ENCODE measurements around the gene KLF17. TPM values are rescaled to one million over a fixed set of nuclear protein-coding genes. Genes with fewer than 3 reads are reported as not detected.

Gene KLF17
- polyA plus RNA-seq, 2 of the 4 experiments (the other 2 are of a cell fraction) = 0.16 to 0.40 TPM

GRCh38 chr1:44076066-44076465 lies 42.6 kb upstream of the KLF17 start:
- ATAC-seq = no peak
- ChIA-PET CTCF (no interaction called here), POLR2A (no interaction called here)
- TF ChIP-seq RAD21 (conservative IDR thresholded peaks at IDR 0.05 in 1 of 2, IDR thresholded peaks at IDR 0.05 in 1 of 2) (no peak), FOSL2 (IDR thresholded peaks at IDR 0.05) (no peak), FOSL2 (CRISPR knock-in tag; IDR thresholded peaks at IDR 0.05) (no peak), EHMT2 (IDR thresholded peaks at IDR 0.05; ENCODE audit: low read depth) (no peak), JUN (IDR thresholded peaks at IDR 0.05) (no peak), EP300 (IDR thresholded peaks at IDR 0.05) (no peak), ZSCAN20 (CRISPR knock-in tag; IDR thresholded peaks at IDR 0.05) (no peak), HDAC2 (IDR thresholded peaks at IDR 0.05) (no peak), CHD4 (IDR thresholded peaks at IDR 0.05; ENCODE audit: borderline replicate concordance) (no peak), POLR2A (IDR thresholded peaks at IDR 0.05; ENCODE audit: low read length) (no peak)
- no peak for FAIRE-seq
- H3K4me2 ChIP-seq = no peak overlapping the region
- WGBS (ENCODE audit: missing lambda C conversion rate) = 44% methylated on average over 1 of the region's 1 CpG
- no peak for DNase-seq (ENCODE audit: low read depth in 1 of 2, low spot score in 1 of 2)
- 0 out of 3 replicates have a peak, but pooled peaks cover 4% of the 10 kb centered on the region for H3K4me1 ChIP-seq
- no peaks in the 10 kb centered on the region for H3K9me3 ChIP-seq
- H3K27ac ChIP-seq = no peak overlapping the region
- no peak overlapping the region for H3K4me3 ChIP-seq

- ChIA-PET CTCF (no interaction called here), POLR2A (no interaction called here)
- WGBS (ENCODE audit: missing lambda C conversion rate) = 85% methylated on average over 5 of the region's 5 CpGs
- no peak for ATAC-seq
- DNase-seq (ENCODE audit: low read depth in 1 of 2, low spot score in 1 of 2) = no peak
- TF ChIP-seq USF2 (IDR thresholded peaks at IDR 0.05) = no peak
- TF ChIP-seq NR3C1 (IDR thresholded peaks at IDR 0.05) = no peak
- TF ChIP-seq CBX8 (IDR thresholded peaks at IDR 0.05) = no peak
- TF ChIP-seq TFCP2L1 (CRISPR knock-in tag; IDR thresholded peaks at IDR 0.05) = no peak
- no peak for TF ChIP-seq POLR2A (IDR thresholded peaks at IDR 0.05; ENCODE audit: low read length)
- no peak for TF ChIP-seq KDM5A (IDR thresholded peaks at IDR 0.05)
- no peak for TF ChIP-seq HDAC2 (IDR thresholded peaks at IDR 0.05)
- no peak for TF ChIP-seq ESRRA (IDR thresholded peaks at IDR 0.05; ENCODE audit: borderline replicate concordance, low read length)
- no peak for TF ChIP-seq EP300 (IDR thresholded peaks at IDR 0.05)
- no peak for TF ChIP-seq FOSL2 (IDR thresholded peaks at IDR 0.05)
- TF ChIP-seq FOSL2 (CRISPR knock-in tag; IDR thresholded peaks at IDR 0.05) = no peak
- no peak for TF ChIP-seq CTCF (IDR thresholded peaks at IDR 0.05)
- no peak for TF ChIP-seq HMGXB4 (CRISPR knock-in tag; IDR thresholded peaks at IDR 0.05; ENCODE audit: borderline replicate concordance)
- TF ChIP-seq GATA3 (IDR thresholded peaks at IDR 0.05; ENCODE audit: borderline replicate concordance) = no peak
- TF ChIP-seq ZC3H11A (IDR thresholded peaks at IDR 0.05) = no peak
- no peak for TF ChIP-seq HOXB13 (CRISPR knock-in tag; IDR thresholded peaks at IDR 0.05; ENCODE audit: low read depth)
- TF ChIP-seq MAZ (IDR thresholded peaks at IDR 0.05; ENCODE audit: borderline replicate concordance, low read depth, low read length) = no peak
- no peak for TF ChIP-seq ELK1 (IDR thresholded peaks at IDR 0.05; ENCODE audit: low read depth, low read length)
- no peak for TF ChIP-seq BCL3 (IDR thresholded peaks at IDR 0.05)
- no peak for TF ChIP-seq CBX2 (IDR thresholded peaks at IDR 0.05; ENCODE audit: borderline replicate concordance, low read depth)
- no peak for TF ChIP-seq EHF (CRISPR knock-in tag; IDR thresholded peaks at IDR 0.05)
- Histone ChIP-seq H3K9me3 (no peaks in the 10 kb centered on the region), H3K4me2 (no peak overlapping the region), H3K4me1 (no peaks in the 10 kb centered on the region), H3K27ac (no peak overlapping the region), H3K4me3 (no peak overlapping the region)
- no peak for FAIRE-seq
Measured at GRCh38 chr1:44077421-44077820, 41.2 kb upstream of the KLF17 start.

All from A549 (cell line).